Measurements from ENCODE around the gene CDHR3. TPM values are rescaled to one million over a fixed set of nuclear protein-coding genes. Genes with fewer than 3 reads are reported as not detected.
"Not testable (repeated sequence)": the region's sequence is repeated elsewhere in the genome, so short reads cannot be mapped to it uniquely, and the experiment has no call there.

CDHR3 gene
- total RNA-seq, 1 donor from 2014 or later, result 8.2 TPM

GRCh38 chr7:105989686-105990085 is 26.6 kb downstream of the CDHR3 start:
- DNase-seq (ENCODE audit: low spot score), result no peak
- intact Hi-C loops (cut with DNase I), result no loop called here

DNA sequence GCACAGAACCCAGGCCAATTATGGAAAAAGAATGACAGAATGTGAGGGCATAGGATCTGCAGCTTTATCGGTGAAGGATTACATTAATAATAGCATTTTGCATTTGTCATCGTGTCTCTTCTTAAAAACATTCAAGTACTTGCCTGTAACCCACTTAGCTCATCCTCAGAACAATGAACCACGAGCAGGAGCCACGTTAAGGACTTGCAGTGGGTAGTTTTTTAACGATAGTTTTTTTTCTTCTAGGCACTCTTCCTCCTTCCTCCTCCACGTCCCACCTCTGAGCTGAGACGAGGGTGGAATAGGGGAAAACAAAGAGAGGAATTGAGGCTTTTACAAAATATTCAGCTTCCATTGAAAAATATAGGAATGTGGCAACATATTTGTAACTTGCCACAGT is 27.1 kb downstream of the CDHR3 start:
- intact Hi-C loops (cut with DNase I), result no loop called here
- DNase-seq (ENCODE audit: low spot score), result no peak
- ATAC-seq, result no peak

More at GRCh38 chr7:105989686-105990085, 26.6 kb downstream of the CDHR3 start:
- ATAC-seq, result no peak

DNA sequence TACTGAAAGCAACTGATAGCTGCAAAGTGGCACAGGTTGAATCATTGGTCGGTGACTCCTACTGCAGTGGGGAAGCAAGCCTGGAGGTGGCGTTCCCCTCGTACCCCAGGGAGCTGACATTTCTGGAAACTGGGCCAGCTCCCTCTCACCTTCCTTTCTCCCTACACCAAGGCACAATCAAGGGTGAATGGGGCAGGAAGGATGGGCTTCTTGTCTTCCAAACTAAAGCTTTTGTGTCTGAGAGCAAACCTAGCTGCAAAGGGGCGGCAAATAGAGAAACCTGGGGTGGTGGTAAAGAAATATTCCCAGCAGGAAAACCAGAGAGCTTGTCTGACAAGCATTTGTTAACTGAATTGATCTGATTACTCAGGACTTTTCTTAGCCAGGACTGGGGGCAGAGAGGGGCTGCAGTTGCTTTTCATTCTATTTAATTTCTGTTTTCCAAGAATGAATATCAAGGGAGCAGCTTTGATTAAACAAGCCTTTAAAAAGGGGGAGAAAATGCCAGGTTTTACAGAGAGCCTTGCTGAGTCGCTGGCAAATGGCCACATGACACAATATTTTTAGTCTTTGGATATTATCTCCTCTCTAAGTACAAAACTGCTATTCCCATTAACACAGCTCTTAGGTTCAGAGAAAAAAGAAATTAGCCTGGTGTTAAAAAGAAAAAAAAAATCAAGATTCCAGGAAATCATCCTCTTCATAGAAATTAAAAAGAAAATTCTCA is 27.8 kb downstream of the CDHR3 start:
- intact Hi-C loops (cut with DNase I), result no loop called here
- peak; percentile 74 for ATAC-seq
- DNase-seq (ENCODE audit: low spot score), result peak; percentile 67

- intact Hi-C loops (cut with DNase I), result no loop called here
- DNase-seq (ENCODE audit: low spot score) (no peak), ATAC-seq (no peak)
Observed at GRCh38 chr7:105992905-105993304, 29.8 kb downstream of the CDHR3 start.

GRCh38 chr7:105996860-105997737 is 34.0 kb downstream of the CDHR3 start:
- intact Hi-C loops (cut with DNase I), result no loop called here
- ATAC-seq, result no peak

DNA sequence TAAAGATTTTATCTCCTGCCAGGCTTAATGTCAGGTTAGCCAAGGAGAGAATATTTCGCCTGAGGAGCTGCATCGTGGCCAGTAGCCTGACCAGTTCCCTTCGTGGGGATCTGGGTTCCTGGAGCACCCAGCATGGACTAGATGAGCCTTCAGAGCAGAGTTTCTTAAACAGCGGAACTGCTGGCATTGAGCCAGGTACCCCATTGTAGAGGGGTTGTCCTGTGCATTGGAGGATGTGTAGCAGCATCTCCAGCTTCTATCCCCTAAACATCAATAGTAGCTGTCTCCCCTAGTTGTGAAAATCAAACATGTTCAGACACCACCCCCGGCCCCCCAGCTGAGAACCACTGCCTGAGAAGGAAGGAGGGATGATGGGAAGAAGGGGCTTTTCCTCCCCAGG is 36.2 kb downstream of the CDHR3 start:
- intact Hi-C loops (cut with DNase I), result no loop called here
- ATAC-seq (no peak), DNase-seq (ENCODE audit: low spot score) (no peak)

More at GRCh38 chr7:105996860-105997737, 34.0 kb downstream of the CDHR3 start:
- DNase-seq (ENCODE audit: low spot score), result no peak

DNA sequence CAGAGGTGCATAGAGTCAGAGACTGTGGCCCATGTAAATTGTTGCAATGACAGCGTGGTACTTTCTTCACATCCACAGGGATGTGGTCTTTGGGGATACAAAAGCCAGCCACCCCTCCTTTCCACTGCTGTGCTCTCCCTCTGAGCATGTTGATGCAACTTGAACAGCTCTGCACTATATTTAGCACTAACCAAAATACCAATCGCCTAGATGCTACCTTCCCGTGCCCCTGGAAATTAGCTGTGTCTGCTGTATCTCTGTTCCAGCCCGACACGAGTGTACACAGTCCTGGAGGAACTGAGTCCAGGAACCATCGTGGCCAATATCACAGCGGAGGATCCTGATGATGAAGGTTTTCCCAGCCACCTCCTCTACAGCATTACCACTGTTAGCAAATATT is 38.1 kb downstream of the CDHR3 start:
- intact Hi-C loops (cut with DNase I), result no loop called here
- DNase-seq (ENCODE audit: low spot score), result no peak
- no peak for ATAC-seq

GRCh38 chr7:106001886-106002285 is 38.8 kb downstream of the CDHR3 start:
- intact Hi-C loops (cut with DNase I), result no loop called here
- ATAC-seq (no peak), DNase-seq (ENCODE audit: low spot score) (no peak)

DNA sequence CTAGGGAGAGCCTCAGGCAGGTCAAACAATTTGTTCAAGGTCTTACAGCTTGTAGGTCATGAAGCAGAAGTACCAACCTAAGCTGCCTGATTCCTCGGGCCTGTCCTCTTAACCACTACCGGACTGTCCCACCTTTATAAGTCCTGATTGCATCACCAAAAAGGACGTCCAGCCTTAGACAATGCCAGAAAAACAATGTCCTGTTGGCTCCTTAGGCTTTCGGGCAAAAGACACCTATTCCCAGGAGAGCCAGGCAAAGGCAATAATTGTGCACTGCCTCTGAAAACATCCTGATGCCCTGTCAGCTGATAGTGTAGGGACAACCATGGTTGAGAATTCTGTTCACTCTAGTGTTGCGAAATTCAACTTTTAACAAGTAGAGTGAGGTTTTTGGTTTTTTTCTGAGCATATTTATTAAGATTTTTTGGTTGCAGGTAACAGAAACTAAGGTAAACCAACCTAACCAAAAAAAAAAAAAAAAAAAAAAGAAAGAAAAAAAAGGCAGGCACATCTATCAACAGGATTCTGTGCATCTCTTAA is 40.5 kb downstream of the CDHR3 start:
- DNase-seq (ENCODE audit: low spot score) (no peak), ATAC-seq (no peak)
- intact Hi-C loops (cut with DNase I), result no loop called here

DNA sequence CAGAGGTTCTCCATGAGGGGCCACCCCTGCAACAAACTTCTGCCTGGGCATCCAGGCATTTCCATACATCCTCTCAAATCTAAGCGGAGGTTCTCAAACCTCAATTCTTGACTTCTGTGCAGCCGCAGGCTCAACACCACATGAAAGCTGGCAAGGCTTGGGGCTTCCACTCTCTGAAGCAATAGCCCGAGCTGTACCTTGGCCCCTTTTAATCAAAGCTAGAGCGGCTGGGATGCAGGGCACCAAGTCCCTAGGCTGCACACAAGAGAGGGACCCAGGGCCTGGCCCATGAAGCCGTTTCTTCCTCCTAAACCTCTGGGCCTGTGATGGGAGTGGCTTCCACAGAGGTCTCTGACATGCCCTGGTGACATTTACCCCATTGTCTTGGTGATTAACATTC is 43.8 kb downstream of the CDHR3 start:
- no peak for DNase-seq (ENCODE audit: low spot score)
- intact Hi-C loops (cut with DNase I), result no loop called here
- ATAC-seq, result no peak

DNA sequence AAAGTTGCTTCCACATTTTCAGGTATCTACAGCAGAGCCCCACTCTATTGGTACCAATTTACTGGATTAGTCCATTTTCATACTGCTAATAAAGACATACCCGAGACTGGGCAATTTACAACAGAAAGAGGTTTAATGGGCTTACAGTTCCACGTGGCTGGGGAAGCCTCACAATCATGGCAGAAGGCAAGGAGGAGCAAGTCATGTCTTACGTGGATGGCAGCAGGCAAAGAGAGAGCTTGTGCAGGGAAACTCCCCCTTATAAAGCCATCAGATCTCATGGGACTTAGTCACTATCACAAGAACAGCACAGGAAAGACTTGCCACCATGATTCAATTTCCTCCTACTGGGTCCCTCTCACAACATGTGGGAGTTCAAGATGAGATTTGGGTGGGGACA is 44.7 kb downstream of the CDHR3 start:
- intact Hi-C loops (cut with DNase I); DNase-seq (ENCODE audit: low spot score); ATAC-seq: not testable (repeated sequence)

DNA sequence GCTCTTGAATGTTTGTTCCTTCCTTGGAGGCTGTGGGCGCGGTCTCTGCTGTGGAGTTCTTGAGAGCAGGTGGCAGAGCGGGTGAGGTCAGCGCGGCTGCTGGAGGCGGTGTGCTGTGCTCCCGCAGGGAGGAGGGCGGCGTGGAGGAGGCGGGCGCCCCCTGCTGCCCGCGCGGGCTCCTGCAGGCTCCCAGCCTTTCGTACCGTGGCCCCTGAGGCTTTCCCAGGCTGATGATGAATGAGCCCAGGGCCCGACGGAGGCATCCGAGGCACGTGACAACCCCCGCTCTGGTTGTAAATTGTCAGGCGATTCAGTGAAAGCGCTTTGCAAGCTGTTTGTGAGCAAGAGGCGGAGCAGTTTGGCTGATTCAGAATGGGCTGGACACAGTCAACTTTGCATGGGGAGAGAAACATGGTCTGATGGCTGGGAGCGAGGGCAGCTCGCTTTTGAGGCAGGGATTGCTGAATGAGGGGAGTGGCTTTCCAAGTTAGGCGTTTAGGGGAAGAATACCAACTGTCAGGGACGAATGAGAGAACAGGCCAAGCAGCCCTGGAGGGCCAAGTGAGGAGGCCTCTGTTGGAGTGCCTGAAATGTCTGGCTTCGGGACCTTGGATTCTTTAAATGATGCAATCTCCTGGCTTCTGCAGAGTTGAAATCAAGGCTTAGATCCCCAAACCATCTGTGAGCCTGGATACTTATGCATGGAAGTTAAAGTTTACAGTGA is 46.6 kb downstream of the CDHR3 start:
- DNase-seq (ENCODE audit: low spot score), result peak; percentile 87
- ATAC-seq, result peak; percentile 95
- intact Hi-C loops (cut with DNase I), result no loop called here

- intact Hi-C loops (cut with DNase I), result no loop called here
- ATAC-seq (no peak), DNase-seq (ENCODE audit: low spot score) (no peak)
Observed at GRCh38 chr7:106010331-106010730, 47.3 kb downstream of the CDHR3 start.

GRCh38 chr7:106010866-106011265 is 47.8 kb downstream of the CDHR3 start:
- ATAC-seq (no peak), DNase-seq (ENCODE audit: low spot score) (no peak)
- intact Hi-C loops (cut with DNase I), result no loop called here

GRCh38 chr7:106012184-106012583 is 49.1 kb downstream of the CDHR3 start:
- ATAC-seq (no peak), DNase-seq (ENCODE audit: low spot score) (no peak)
- intact Hi-C loops (cut with DNase I), result no loop called here

GRCh38 chr7:106012935-106013439 is 49.9 kb downstream of the CDHR3 start:
- DNase-seq (ENCODE audit: low spot score) (no peak), ATAC-seq (no peak)
- intact Hi-C loops (cut with DNase I), result no loop called here

DNA sequence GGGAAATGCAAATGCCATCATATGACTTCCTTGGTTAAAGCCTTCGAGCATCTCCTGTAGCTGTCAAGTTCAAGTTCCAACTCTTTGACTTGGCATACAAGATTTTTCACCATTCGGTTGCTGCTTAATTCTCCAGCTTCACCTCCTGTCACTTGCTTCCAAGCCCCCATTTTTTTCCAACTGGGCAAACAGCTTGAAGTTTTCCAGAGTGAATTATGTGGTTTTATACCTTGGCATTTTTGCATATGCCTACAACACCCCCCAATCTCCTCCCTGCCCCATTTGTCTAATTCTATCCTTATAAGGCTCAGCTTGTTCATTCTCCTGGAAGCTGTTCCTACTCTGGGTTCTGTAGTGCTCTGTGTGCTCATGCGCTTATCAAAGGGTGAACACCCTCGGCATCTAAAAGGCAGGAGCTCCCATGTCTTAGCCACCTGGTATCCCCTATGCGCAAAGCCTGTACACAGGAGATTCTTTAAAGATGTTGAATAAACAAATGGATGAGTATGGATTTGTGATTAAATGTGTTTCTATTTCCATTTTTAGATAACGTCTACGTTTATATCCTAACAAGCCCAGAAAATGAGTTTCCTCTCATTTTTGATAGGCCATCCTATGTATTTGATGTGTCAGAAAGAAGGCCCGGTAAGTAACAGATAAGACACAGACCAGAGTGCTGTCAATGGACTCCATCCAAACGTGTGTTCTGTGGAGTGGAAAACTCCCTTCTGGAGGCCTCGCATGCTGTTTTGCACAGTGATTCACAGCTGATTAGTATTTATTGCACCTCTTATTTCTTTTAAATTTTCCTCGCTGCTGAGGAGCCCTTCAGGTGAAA is 52.5 kb downstream of the CDHR3 start:
- DNase-seq (ENCODE audit: low spot score) (no peak), ATAC-seq (no peak)
- intact Hi-C loops (cut with DNase I), result no loop called here

DNA sequence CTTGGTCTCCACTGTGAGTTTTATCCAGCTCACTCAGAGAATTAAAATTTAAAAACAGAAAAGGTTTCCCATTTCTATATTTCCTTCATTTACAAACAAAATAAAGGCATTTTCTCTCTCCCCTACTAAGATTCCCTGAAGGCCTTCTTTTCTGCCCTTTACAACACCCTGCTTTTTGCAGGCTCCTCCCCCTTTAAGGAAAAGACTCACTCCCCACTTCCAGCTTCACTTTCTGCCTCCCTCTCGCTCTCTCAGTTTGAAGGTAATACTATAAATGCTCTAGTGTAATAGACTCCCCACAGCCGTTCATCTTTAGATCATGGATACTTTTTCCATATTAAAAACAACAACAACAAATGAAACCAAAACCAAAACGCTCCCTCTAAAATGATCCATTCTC is 53.3 kb downstream of the CDHR3 start:
- DNase-seq (ENCODE audit: low spot score) (no peak), ATAC-seq (no peak)
- intact Hi-C loops (cut with DNase I), result no loop called here
